Measurements from ENCODE around the gene NRXN3. TPM values are rescaled to one million over a fixed set of nuclear protein-coding genes. Genes with fewer than 3 reads are reported as not detected.

The NRXN3 gene
- total RNA-seq, 1 donor from 2014 or later = 20.3 TPM

DNA sequence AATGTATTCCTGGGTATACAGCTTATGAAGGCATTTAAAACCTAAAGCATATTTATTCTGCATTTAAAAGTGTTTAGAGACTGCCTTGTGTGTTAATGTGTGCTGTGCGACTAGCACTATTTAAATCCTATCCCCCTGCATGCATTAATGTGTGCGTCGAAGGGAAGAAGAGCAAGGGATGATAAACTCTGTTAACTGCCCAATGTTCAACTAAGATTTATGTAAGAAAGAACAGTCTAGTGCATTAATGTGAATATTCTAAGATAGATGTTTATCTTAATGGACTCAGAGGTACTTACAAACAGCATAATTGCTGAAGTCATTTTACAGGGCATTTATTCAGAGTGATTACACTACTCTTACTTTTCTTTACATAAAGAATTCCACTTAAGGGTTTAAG is 1616.3 kb downstream of the NRXN3 start:
- no peak for DNase-seq (ENCODE audit: low spot score)

GRCh38 chr14:79788346-79788745 is 1618.2 kb downstream of the NRXN3 start:
- DNase-seq (ENCODE audit: low spot score) = no peak

DNA sequence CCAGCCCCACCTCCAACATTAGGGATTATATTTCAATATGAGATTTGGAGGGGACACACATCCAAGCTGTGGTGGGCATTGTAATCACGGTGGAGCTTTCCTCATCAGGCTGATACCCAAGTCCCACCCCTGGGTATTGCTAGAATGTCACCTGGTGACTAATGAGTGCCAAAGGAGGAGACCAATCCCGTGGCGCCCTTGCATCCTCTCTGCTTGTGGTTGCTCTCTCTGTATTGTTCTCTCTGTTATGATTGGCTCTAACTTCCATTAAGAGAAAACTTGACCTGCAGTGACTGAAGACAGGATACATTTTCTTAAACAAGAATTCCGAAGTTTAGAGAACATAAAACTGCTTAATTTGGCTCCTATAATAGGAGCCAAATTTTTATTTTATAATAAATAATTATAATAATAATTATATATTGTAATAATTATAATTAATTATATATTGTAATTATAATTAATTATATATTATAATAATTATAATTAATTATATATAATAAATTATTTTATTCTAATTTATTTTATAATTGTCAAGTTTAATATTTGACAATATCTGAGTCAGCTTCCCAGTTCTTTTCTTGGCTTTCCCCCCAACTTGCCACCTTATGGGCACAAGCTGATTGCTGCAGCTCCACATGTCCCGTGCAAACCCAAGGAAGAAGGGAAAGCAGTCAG is 1621.0 kb downstream of the NRXN3 start:
- no peak for DNase-seq (ENCODE audit: low spot score)

- DNase-seq (ENCODE audit: low spot score) = peak; percentile 46
Measured at GRCh38 chr14:79802093-79802492, 1631.9 kb downstream of the NRXN3 start.

DNA sequence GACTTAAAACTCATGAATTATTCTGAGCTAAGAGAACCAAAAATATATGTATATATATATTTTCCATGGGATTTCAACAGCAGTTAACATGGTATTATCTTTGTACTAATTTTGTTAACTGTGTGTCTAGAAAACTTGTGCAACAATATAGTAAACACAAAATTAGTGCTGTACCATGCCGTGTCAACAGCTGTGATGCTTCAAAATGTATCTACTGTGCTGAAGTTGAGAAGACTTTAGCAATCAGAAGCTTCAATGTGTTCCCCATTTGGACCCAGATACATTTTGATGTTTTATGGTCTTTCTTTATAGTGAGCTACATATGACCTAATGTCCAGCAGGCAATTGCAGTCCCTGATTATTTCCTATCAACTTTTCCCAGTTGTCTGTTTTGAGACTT is 1635.5 kb downstream of the NRXN3 start:
- DNase-seq (ENCODE audit: low spot score) = no peak

- peak; percentile 16 for DNase-seq (ENCODE audit: low spot score)
Measured at GRCh38 chr14:79809849-79810612, 1639.9 kb downstream of the NRXN3 start.

- no peak for DNase-seq (ENCODE audit: low spot score)
Measured at GRCh38 chr14:79820866-79821535, 1650.8 kb downstream of the NRXN3 start.

- DNase-seq (ENCODE audit: low spot score) = no peak
Measured at GRCh38 chr14:79822034-79822433, 1651.9 kb downstream of the NRXN3 start.

GRCh38 chr14:79825046-79825521 is 1654.9 kb downstream of the NRXN3 start:
- peak; percentile 16 for DNase-seq (ENCODE audit: low spot score)

DNA sequence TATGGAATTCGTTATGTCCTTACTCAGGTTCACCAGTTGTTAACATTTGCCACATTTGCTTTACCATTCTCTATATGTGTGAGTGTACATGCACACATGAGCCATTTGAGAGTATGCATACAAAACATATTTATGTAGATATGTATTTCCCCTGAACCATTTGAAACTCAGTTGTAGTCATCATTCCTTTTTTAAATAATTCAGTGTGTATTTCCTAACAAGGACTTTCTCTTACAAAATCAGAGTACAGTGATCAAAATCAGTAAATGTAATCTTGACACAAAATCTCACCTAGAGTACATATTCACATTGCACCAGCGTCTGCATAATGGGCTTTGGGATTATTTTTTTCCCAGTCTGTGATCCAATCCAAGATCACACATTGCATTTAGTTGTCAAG is 1656.2 kb downstream of the NRXN3 start:
- no peak for DNase-seq (ENCODE audit: low spot score)

DNA sequence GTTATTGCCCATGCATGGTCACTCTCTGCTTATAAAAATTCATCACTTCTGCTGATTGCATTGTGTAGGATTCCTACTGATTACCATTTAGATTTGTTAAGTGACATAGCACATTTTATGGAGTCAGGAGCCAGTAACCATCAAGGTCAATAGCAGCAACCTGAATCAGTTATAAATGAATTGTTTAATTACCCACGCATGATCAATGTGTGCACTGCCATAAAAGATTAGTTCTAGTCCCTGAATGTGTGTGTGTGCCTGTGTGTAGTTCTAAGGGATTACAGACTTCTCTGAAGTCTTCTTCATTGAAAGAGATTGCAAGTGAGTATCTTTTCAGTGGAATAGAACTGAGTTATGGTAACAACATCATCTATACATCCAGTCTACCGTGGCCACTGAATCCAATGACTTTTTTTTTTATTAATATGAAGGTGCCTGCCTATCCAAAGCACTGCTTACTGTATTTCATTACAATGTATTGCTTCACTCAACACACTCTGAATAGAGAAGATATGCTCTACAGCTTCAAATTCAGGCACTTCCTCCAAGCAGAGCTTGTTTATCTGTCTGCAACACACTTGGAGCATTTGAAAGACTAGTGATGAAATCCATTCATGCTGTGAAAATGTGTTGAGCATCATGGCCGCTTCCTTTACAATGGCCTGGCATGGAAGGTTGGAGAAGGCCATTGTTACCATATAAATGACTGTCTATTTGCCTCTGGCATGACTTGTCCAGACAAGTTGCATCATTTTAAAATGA is 1659.4 kb downstream of the NRXN3 start:
- no peak for DNase-seq (ENCODE audit: low spot score)

DNA sequence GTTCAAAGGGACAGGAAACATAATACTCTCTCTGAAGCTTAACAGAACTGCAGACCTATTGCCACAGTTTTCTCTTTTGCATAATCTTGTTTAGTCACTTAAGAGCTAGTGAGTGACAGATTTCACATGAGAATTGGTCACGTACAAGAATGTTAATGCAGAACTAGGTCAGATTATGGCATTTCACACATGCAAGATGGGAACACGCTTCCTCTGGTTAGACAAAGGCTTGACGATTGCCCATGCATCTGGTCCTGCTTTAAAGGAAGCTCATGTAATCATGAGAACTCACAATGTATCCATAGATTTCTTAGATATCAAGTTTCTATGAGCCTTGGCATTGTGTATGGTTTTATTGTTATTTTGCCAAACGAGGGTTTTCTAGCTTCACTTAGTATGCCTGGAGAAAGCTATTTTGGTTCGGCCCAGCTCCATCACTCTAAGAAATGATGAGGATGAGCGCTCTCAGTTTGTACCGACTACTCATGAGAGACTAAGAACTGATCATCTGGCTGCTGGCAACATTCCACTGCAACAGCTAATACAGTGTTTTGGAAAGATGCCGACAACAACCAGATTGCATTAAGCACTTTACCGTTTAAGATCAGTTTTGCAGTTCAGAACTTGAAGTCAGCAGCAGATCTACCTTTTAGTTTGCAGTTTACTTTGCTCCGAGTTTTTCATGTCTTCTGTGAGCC is 1661.2 kb downstream of the NRXN3 start:
- DNase-seq (ENCODE audit: low spot score) = no peak

DNA sequence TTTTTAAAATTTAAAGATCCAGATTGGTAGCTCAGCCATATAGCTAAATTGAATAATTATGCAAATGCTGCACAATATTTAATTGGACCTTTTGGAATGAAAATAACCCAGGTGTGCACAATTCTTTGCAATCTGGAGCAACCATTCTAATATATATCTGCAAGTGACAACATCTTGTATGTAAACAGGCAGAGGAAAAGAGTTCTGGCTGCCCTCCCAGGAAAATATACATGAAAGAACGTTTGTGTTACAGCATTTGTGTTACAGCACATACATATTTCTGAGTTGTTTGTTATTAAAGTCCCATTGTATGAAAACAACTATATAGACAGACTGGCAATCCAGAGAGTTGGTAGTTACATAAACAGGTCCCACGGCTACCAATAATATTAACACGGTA is 1663.6 kb downstream of the NRXN3 start:
- DNase-seq (ENCODE audit: low spot score) = no peak

- DNase-seq (ENCODE audit: low spot score) = no peak
Measured at GRCh38 chr14:79834868-79835267, 1664.7 kb downstream of the NRXN3 start.

- DNase-seq (ENCODE audit: low spot score) = no peak
Measured at GRCh38 chr14:79836577-79836976, 1666.4 kb downstream of the NRXN3 start.

GRCh38 chr14:79837699-79838098 is 1667.5 kb downstream of the NRXN3 start:
- no peak for DNase-seq (ENCODE audit: low spot score)

- DNase-seq (ENCODE audit: low spot score) = no peak
Measured at GRCh38 chr14:79840103-79840502, 1669.9 kb downstream of the NRXN3 start.

DNA sequence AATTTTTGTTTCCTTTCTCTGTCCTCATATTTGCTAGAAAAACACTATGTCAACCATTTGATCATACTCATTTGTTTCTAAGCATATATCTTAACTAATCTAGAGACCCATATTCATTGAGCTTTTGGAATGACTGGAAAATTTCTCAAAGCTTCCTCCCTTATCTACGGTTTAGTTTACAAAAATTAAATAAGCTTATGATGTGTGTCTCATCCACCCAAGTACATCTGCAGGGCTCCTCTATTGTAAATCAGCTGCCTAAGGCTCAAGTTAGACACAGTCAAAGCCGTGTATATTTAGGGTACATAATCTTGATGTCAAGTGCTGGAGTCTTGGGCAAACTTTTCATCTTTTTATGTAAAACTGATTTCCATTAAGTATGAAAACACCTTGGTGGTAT is 1670.7 kb downstream of the NRXN3 start:
- no peak for DNase-seq (ENCODE audit: low spot score)

DNA sequence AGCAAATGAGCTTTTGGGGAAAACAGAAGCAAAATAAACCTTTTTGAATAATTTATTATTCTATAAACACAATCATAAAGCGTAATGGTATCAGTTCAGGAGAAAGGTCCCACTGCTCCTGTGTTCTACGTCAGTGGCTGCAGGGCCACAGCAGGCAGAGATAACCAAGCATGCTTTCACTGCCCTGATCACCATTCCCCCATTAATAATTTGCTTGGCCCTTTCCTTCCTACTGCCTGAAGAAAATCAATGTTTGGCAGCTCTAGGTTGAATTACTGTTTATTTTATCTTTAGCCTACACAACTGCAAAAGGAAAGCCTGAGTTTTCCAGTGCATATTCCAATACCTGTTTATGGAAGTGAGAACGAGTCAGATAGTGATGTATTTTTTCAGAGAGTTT is 1671.3 kb downstream of the NRXN3 start:
- DNase-seq (ENCODE audit: low spot score) = peak; percentile 61

GRCh38 chr14:79842270-79842669 is 1672.1 kb downstream of the NRXN3 start:
- peak; percentile 58 for DNase-seq (ENCODE audit: low spot score)
